GM18517 (cell line): ENCODE results near the gene TSPAN9.

Source experiments
- ATAC-seq: cut with Tn5 transposase; IDR thresholded peaks from one replicate; pipeline ENCODE4 v1.9.1; 2021; ENCODE audit warnings: mild to moderate bottlenecking, moderate library complexity; ENCODE audit not compliant: unreplicated experiment

Gene TSPAN9

DNA sequence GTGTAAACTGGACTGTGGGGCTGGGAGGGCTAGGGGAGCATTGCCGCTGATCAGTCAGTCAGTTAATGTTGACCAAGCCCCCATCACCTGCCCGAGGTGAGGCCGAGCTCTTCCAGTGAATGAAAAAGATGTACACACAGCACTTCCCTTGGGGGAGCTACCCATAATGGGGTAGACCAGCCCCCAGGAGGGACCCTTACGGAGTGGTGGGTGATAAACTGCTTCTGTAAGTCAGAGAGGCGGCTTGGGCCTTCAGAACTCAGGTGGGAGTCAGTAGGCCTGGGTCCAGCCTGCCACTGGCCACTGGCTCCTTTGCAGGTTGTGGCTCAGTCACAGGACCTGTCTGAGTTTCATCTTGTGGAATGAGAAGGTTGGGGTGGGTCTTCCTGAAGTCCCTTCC, 43.5 kb downstream of the TSPAN9 start:
- no peak for ATAC-seq

DNA sequence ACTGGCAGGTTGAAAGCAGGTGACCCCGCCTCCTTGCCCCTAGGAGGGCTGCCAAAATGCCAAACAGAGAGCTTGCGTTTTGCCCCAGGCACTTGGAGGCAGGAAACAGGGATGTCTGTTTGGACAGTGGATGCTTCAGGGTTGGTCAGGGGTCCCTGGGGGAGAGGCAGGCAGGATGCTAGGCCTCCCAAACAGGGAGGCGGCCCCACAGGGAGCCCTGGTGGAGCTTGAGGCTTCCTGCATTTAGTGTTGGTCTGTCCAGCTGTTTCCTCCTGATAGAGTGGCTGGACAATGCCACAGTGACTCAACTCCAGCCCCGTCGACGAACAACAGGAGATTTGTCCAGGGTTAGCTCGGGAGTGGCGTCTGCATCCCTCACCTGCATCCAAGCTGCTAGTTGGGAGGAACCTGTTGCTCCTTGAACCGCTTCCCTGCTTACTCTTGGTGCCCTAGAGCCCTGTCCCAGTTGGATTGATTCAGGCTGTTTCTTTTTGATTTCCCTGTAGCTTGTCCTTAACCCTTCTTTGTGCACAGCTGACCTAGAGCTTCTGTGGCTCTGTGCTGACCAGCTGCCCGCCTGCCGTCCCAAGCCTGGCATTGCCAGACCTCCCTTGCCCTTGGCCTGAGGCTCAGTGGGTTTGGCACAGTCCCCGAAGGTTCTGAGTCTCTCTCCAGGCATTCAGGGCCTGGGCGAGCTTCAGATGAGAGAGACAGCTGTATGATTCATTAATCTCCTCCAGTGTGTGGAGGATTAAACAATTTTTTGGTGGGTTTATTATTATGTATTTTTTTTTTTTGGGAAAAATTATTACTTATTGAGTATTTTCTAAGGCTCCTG, 45.9 kb downstream of the TSPAN9 start:
- no peak for ATAC-seq

DNA sequence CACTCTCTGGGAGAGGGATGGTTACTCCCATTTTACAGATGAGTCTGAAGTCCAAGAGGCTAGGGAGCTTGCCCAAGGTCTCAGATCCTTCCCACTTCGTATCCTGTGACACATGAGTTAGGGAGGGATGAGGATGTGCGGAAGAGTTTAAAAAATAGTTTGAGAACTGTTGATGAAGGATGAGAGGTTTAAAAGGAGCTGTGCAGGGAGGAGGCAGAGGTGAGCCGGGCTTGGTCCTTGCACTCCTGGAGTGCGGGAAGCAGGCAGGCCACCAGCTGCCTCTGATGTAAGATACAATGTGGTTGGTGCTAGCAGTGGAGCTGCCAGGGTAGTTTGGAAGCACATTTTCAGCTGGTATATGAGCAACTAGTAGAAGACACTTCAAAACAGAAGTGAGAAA, 46.5 kb downstream of the TSPAN9 start:
- no peak for ATAC-seq

DNA sequence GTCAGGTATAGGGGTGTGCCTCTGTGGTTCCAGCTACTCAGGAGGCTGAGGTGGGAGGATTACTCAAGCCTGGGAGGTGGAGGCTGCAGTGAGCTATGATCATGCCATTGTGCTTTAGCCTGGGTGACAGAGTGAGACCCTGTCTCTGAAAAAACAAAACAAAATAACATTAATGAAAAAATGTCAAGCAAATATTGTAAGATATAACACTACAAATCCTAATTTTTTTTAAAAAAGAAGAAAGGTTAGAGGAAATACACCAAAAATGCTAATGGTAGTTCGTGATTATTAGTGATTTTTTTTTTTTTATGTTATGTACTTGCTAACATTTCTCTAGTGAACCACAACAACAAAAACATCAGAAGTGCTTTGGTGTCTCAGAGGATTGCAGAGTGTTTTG, 47.7 kb downstream of the TSPAN9 start:
- no peak for ATAC-seq

DNA sequence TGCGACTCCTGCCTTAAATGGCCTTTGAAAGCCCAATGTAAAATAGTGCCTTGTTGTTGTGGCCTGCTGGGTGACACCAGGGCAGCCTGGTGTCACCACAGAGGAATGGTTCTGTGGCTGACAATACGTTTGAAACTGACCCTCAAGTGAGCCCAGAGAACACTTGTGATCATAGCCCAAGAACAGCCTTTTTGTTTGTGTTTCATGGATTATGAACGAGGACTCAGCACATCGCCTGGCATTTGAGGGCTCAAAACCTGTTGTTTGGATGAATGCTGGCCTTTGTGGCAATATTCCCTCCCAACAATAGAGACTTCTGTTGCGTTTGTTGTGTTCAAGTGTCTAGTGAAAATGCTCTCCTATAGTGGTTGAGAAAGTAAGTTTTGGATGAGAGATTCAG, 48.5 kb downstream of the TSPAN9 start:
- ATAC-seq: no peak

DNA sequence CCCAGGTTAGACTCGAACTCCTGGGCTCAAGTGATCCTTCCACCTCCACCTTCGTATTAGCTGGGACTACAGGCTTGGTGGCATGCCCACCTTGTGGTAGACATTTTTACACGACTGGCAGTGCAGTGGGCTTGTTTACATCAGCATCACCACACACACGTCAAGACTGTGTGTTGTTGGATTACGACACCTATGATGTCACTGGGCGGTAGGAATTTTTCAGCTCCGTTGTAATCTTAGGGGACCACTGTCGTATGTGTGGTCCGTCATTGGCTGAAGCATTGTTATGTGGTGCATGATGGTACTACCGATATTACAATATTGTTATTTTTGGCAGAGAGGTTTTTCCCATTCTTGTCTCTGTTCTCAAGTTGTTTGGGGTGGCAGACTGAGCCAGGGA, 50.7 kb downstream of the TSPAN9 start:
- no peak for ATAC-seq

DNA sequence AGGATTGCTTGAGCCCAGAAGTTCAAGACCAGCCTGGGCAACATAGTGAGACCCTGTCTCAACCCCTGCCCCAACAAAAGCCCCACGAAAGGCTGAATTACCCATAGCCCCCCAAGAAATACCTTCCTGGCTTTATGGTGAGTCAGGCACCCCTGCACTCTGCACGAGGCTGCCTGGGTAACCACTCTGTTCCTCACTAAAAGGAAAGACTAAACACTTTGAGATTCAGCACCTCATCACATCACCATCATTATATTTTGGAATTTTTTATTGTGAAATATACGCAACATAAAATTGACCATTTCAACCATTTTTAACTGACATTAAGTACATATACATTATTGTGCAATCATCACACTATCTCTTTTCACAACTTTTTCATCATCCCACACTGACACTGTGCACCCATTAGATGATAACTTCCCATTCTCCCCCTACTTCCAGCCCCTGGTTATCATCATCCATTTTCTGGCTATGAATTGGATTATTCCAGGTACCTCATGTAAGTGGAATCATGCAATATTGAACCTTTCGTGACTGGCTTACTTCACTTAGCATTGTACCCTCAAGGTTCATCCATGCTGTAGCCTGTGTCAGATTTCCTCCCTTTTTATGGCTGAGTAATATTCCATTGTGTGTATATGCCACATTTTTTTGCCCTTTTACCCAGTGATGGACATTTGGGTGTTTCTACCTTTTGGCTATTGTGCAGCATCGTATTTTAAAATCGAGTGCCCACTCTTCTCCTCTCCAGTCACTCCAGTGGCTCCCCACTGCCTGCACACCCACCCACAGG, 51.5 kb downstream of the TSPAN9 start:
- no peak for ATAC-seq

DNA sequence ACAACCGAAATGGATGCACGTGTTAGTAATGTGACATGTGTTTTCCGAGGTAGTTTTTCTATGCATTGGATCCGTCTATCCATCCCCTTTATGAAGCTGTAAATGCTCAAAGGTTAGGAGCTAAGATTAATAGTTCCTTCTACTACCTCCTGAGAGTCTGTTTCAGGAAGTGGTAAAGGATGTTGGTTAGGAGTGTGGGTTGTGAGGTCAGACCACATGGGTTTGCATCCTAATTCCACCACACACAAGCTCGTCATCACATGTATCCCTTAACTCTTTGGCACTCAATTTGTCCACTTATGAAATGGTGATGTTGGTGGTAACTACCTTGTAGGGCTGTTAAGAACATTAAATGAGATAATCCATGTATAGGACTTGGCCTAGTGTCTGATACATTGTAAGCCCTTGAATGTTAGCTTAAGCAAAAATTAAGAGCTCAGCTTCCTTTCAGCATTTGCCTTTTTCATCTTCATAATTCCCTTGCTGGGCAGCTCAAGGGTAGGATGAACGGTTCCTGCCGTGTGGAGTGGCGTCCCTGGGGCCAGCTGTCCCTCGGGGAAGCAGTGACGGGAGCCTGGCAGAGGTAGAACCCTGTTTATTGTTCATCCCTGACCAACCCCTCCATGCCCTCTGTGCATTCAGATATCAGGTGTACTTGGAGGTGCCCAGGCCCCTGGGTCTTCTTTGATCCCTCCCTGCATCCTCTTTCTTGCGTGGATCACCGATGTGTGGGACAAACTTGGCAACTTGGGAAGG, 52.3 kb downstream of the TSPAN9 start:
- no peak for ATAC-seq

DNA sequence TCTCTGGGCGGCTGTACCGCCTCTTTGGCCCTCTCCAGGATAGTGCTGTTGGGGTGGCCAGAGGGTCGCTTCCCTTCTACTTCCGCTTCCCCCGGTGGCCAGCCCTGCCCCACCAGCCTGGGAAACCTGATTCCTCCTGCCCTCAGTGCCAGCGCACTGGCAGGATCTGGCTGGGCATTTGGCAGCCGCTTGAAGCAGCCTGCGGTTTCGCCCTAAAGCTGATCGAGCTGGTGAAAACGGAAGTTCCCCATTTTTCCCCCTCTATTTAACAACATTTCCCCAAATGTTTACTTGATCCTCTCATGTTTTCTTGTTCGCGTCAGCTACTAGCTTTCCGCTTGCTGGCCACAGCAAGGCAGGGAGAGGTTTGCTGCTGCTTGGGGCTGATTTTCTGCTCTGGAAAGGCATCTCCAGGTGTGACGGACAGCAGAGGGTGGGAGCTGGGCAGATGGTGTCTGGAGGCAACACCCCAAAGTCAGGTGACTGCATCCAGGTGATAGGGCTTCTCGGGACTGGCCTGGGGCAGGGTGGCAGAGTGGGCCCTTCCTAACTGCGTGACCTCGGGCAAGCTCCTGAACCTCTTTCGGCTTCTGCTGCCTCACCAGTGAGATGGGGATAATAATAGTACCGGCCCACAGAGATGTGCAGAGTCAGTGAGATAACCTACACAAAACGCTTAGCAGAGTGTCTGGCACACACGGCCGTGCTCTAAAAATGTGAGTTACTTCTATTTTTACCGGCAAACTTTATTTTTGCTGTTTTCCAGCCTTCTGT, 53.1 kb downstream of the TSPAN9 start:
- no peak for ATAC-seq

DNA sequence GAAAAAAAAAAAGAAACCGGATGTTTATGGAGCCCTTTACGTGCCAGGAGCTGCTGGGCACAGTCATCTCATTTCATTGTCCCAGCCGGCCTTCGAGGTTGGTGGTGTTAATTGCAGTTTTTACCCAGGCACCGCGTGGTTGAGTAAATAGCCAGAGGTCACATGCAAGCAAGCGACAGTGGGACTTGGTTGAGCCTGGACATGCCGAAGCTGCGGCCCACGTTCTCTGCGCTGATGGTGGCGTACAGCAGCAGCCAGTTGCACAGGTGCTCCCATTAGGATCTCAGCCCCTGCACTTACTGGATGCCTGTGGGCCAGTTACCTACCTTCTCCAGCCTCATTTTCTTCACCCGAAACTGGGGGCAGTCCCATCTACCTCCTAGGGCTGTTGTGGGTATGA, 54.0 kb downstream of the TSPAN9 start:
- ATAC-seq: no peak

DNA sequence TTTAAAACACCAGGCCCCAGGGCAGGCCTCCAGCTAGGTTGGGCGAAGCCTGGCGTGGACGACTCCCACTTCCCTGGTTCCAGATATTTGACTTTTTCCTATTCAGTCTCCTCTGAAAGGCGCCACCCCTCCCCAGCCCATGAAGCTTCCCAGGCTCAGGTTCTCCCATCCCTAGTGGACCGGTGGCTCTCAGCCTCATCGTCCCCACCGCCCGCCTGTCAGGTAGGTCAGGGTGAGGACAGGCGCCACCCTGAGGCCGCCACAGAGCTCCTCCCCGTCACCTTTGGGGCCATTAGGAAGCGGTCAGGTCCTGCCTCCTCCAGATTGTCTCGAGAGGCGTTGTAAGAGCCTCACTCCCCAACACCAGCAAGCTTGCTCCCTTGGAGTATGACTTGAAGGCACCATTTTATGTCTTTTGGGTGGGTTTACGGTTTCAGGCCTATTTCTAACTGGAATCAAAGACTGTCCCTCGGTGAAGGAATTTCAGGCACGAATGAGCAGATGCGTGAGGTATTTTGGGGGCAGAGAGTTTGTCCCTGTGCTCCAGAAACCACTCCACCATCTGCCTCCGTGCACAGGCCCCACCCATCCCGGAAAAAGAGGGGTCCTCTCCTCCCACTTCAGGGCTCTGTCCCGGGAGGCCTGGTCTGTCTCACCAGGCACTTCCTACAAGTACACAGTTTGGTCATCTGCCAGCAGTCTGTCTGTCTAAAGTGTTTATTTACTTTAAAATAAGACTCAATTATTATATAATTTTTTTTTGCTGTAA, 55.6 kb downstream of the TSPAN9 start:
- ATAC-seq: no peak

DNA sequence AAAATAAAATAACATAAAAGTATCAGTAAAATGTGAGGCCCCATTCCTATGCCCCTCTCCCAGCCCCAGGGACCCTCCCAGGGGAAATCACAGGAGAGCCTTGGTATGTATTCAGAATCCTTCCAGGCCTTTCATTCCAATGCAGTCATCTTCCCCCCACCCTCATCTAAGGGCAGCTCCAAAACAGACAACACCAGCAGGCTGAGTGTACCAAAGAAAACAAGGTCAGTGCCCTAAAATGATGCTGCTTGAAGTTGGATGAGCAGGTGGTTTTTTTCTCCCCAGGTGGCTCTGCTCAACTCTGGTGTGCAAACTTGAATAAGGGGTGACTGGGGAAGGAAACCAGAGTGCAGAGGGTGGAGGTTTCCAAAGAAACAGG, 56.2 kb downstream of the TSPAN9 start:
- ATAC-seq: no peak

DNA sequence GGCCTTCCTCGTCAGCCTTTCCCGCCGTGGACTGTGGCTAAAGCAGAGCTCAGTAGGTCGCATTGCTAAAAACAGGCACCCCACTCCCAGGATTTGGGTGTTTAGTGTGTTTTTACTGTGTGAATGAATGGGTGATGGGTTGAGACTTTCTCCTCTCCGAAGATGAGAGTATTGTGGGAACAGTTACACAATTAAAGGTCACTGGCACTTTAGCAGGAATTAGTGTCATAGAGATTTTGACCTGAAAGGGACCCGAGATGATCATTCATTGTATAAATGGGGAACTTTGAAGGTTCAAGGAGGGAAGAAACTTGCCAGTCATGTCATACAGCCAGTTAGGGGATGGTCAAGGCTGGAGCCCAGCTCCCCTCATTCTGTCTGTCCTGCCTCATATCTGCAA, 56.9 kb downstream of the TSPAN9 start:
- ATAC-seq: no peak

DNA sequence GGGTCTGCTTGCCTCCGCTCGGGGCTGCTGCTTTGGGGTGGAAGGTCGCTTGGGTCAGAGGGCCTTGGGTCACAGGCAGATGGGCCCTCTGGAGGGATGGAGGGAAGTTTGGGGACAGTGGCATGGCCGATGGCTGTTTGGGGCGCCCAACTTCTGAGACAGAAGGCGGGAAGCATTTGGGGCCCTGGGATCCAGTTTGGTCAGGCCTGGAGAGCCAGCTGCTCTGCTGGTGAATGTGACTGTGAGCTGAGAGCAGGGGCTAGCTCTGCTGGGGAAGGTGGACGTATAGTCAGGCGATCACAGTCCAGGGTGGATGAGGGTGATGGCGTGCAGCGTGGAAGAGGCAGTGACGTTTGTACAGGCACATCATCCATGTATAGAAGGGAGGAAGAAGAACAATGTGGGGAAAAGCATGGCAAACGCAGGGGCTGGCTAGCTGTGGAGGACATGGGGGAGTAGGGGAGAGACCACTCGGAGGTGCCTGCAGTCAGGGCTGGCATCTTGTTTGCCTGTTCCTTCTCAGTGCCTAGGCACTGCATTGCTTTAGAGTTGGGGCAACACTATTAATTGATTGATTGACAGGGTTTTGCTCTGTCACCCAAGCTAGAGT, 57.5 kb downstream of the TSPAN9 start:
- no peak for ATAC-seq

DNA sequence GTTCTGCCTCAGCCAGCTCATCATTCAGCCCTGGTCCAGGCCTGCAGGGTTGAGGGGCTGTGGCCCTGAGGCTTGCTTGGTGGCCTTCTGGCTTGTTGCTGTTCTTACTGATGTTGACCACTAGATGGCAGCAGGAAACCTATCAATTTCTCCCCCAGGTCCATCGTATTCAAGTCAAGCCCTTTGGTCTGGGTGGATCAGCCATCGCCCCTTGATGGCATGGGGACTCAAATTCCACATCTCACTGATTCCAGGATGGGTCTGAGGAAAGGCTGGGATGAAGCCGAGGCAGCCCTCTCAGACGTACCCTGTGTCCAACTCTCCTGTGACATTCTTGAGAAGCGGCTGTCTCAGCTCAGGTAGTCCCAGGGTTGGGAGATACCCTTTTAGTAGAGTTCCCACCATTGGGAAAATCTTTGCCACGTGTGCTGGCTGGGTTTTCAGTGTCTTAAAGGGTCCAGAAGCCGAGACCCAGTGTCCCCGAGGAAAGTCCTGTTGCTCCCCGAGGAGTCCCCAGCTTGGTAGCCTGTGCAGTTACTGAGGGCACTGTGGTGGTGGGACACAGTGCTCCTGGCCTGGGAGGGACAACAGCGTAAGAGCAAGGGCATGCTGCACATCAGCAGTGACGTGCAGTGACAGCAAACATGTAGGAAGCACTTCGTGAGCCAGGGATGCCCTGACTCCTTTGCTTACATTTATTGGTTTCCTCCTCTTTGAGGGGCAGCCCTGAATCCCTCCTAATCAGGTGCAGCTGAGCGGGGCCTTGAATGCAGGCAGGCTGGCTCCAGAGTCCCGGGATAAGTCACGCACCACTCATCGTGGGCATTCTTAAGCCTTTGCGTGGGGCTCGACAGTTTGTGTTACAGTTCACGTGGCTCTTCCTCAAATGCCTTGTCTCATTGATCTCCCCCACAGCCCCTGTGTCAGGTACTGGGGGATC, 58.6 kb downstream of the TSPAN9 start:
- ATAC-seq: no peak

DNA sequence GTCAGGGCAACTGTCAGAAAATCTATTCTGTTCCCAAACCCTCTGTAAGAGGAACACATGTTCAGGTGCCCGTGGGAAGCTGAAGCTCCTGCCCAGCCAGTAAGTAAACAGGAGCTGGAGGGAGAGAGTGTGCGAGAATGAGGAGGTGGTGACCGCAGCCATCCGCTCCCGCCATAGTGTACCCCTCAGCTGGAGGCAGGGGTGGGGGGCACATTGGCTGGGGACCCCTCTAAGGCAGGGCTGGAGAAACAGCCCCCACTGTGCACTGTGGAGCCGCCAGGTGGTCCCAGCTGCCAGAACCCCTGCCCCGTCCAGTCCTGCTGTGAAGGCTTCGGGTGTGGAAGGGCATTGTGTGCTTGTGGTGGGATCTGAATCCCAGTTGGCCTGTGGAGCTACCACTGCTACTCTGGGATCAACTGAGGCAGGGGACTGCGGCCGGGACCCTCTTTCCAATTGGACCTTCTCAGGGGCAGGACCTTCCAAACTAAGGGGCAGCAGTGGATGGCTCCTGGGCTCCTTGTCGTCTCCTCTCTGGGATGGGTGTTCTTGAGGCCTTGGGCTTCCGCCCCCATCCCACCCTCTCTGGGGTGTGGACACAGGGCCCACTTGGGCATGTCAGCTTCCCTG, 59.6 kb downstream of the TSPAN9 start:
- no peak for ATAC-seq

DNA sequence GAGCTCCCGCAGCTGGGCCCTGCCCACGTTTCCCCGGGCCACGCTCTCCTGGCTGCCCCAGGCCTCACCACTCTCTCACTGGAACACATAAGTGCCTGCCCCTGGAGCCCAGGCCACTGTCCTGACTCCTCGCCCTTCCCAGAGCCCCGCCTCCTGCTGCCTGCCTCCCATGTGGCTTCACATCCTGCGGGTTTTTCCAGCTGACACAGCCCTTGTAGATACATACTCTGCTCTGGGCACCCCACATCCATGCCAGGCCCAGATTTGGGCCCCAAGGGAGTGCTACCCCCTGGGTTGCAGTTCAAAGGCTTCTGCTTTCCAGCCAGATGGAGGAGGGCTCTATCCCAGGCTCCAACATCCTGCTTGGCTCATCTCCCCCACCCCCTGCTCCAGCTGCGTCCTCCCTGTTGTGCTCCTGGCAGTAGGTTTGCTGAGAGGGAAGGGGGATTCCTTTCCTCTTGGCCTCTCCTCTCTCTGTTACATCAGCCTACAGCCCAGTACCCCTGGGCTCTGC, 60.1 kb downstream of the TSPAN9 start:
- no peak for ATAC-seq
